Stimulated activated CD8-positive, alpha-beta memory T cell treated with anti-CD3 and anti-CD28 coated beads, Interleukin-2, amount 100 ng/mL, for 1 hour (primary cell): ENCODE data around the gene HELZ.

Experiments
- DNase-seq, 2 donors: peaks; one replicate each; pipeline ENCODE4 v3.0.0-alpha.2; 2020; ENCODE audit warnings: low read depth in 2 of 2

The HELZ gene

DNA sequence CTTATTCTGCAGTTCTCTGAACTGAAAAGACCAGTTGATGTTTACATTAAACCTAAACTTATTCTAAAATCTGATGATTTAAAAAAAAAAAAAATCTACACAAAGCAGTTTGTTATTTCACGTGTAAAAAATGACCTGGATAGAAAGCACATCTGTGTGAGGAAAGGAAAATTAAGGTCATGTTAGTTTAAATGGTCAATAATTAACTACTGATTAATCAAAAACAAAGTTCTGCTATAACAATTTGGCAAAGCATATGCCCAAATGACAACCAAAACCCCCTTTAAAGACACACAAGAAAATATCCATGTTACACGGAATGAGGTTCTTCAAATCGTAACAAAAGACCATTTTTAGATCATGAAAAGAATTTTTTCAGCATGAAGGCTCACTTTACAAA lies 170.2 kb downstream of the HELZ start:
- no peak for DNase-seq

DNA sequence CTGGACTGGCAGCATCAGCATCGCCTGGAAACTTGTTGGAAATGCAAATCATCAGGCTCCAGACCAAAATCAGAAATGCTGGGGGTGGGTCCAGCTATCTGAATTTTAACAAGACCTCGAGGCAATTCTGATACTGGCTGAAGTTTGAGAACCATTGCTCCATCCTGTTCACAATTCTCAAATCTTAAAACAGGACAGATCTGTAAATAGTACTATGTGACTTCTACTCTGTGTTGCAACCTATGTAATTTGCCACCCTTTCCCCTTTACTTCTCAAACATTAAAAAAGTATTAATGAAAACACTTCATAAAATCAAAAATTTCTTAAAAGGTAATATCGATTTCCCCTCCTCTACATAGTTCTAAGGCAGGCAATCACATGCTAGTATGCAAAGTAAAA lies 172.1 kb downstream of the HELZ start:
- no peak for DNase-seq

DNA sequence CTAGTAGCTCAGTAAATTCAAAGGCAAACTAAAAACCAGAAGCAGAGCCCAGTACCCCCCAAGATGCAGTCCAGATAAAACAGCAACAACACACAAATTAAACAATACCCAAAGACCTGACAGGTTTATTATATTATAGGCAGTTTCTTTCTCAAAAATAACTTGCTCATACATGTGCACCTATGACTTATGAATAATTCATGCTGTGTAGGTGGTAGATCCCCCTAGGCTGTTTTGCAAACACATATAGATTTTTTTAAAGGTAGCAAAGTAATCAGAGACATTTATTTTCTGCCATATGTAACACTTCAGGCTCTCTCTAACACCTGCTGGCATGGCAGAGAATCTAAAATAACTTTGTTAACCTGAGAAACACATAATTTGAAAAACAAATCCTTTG lies 173.4 kb downstream of the HELZ start:
- no peak for DNase-seq

DNA sequence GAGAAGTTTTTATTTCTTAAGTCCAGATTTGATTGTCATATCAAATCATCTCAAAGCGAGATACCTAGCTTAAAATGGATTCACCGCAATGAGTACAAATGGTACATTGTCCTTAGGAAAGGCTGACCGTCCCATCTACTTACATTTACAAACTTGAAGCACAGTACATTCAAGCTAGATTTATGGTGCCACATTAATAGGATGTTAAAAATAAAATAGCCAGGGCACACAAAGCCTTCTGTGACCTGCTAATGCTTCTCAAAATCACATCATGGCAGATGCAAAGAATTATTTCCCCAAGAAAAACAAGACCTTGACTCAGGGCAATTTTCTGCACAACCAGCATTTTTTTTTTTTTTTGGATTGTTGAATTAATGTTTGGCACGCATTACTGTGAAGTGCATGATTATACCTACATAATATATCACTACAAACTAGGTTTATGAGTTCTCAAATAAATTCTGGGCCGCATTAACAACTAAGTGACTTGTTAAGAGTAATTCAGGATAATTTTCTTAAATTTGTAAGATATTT lies 175.3 kb downstream of the HELZ start:
- no peak for DNase-seq

DNA sequence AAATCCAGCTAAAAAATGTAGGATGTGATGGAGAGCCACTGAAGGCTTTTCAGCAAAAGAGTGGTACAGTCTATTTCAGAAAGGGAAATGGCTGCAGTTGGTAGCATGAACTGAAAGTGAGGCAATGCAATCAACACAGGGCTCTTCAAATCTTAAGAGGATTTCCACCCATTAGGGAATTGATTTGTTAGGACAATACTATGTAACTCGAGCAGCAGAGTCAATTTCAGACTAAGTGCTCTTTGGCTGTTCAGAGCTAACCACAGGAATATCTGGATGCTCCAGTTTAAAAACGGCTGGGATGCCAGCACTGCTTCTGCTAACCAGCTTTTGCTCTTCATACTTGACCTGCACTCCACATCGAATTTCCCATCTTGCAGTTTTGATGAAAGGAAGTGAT lies 176.0 kb downstream of the HELZ start:
- DNase-seq, result no peak

DNA sequence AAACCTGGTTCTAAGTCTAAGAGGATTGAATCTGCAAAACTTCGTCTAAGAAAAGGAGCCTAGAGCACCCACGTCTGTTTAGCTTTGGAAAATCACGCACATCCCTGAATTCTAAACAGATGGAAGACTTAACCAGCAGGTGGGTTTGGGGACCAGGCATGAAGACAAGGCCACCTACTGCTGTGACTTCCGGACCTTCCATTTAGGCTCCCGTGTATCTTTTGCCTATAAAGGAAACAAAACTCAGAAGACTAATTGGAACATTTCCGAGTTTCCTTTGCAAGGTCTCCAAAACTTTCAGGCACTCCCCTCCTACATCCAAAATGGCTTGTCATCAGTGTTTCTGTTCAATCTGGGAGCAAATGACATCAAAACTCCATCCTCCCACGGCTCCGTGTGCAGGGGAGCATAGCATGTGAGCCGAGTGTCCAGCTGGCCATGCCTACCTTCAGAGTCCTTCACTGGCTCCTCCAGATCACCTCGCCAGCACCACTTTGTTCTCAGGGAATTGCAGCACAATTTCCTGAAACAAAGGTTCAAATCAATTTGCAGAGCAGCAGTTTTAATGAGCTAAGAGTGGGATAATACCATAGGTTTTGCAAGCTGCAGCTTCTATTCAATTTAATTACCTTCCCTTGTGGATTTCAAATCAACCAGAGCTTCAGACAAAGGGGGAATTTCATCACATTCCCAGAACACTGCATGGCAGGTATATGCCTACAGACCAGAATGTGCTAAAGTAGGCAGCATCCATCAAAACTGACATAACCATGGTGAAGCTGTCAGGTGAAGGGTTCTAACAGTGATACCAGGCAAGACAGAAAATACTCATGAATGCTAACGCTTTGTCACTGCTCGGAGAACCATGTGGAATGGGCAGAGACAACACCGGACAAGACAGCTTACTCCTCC lies 177.2 kb downstream of the HELZ start:
- no peak for DNase-seq

DNA sequence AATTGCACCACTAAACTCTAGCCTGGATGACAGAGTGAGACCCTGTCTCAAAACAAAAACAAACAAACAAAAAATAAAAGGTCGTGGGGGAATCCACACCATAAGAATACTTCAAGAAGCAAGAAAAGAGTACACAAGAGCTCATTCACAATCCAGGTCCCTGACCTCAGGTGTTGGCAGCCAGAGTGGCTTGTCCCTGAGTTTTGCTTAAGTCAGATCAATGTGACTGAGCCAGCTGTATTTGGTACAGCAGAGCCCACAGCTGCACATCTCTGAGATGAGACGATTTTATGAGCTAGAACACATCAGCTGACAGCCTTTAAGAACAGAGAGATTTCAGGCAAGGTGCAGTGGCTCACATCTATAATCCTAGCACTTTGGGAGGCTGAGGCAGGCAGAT lies 178.3 kb downstream of the HELZ start:
- DNase-seq, result no peak

DNA sequence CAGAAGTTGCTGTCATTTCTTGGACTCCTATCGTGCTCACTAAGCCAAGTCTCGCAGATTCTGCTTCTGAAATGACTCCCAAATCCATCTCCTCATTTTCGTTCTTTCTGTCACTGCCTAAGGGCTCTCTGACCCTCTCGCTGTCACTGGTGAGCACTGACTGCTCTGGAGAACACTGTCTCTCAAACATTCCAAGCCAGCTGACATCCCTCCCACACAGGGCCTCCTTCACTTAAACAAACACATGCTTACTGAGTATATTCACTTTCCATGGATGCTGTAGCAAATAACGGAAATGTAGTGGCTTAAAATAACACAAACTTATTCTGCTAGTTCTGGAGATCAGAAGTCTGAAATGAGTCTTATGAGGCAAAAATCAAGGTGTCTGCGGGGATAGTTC lies 181.9 kb downstream of the HELZ start:
- no peak for DNase-seq

DNA sequence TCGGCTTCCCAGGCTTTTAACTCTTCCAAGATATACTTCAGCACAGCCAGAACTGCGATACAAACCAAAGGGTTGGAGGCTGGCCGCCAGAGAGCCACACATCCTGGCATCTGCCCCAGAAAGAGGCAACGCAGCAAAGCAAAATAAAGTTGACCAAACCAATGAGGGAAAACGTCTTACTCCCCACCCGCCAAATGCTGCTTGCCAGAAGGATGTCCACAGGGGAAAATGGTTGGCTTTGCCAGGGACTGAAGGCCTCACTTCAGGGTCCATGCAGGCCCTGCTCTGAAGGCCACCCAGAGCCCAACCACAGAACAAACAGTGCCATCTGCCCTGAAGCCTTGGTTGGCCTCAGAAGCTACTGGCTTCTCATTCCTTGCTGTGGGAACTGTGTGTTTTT lies 185.6 kb downstream of the HELZ start:
- no peak for DNase-seq

DNA sequence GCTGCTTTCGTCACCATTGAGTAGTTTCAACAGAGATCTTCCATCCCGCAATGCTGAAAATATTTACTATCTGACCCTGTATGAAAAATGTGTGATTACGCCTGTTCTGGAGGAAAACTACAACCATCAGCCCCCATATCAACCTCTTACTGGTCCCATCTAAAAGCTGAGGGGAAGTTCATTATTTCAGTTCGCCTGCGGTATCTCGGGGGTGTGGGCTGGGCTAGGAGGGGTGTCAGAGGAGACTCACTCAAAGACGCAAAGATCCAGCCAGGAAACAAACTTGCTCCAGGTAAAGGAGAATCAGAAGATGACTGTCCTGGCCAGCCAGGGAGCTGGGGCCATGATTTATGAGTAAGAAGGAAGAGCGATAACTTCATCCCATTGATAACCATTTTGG lies 187.0 kb downstream of the HELZ start:
- DNase-seq, result no peak

DNA sequence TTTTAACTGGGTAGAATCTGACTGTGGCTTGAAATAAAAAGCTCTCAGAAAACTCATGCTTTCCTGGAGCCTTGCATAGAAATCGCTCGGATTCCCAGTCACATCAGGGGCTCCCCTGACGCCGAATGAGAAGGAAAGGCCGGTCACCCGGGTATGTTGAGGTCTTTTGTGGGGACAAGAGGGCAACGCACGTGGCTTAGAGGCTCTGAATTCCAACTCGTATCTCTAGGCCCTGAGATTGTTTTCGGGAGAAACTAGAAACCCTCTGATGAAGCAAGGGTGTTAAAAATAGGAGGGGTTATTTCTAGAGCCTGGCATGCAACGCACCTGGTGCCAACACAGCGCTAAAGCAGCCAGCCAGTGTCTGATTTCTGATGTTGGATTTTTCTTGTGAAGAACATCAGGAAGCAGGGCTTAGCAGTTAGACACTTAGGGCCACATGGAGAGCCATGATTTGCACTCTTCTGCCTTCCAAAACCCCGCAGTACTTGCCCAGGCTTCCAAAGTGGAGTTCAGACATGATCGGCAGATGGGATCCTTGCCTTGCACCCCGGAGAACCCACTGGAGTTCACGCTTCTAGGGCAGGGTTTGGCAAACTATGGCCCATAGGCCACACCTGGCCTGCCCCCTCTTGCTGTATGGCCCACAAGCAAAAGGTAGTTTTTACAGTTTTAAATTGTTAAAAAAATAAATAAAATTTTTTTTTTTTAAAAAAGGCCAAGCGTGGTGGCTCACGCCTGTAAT lies 188.1 kb downstream of the HELZ start:
- DNase-seq, result no peak

DNA sequence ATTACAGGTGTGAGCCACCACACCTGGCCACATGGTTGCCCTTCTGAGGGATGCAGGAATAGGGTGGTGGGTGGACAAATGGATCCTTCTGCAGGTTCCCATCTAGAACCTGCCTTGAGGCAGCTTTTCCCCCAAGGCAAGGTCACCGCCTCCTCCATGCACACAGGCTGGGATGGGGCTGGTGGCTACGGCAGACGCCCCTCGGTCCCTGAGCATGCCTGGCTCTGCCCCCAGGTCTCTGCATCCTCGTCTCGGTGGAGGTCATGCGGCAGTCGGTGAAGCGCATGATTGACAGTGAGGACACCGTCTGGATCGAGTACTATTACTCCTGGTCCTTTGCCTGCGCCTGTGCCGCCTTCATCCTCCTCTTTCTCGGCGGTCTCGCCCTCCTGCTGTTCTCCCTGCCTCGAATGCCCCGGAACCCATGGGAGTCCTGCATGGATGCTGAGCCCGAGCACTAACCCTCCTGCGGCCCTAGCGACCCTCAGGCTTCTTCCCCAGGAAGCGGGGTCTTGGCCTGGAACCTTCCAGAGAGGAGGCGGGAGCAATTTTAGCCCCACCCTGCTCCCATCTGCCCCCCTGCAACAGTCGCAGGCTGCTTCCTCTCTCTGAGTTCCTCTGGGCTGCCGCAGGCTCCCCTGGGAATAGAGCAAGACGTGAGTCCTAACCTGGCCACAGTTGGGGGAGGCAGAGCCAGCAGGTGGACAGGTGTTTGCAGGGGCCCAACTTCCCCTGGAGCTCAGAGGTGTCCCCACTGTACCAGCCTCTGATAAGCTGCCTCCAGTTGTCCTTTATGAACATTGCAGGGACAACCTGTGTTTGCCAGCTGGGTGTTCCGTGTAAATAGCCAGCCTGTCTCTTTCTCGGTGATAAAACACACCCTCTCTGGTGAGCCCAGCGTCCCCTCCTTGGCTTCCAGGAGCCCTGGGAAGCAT lies 188.9 kb downstream of the HELZ start:
- no peak for DNase-seq

DNA sequence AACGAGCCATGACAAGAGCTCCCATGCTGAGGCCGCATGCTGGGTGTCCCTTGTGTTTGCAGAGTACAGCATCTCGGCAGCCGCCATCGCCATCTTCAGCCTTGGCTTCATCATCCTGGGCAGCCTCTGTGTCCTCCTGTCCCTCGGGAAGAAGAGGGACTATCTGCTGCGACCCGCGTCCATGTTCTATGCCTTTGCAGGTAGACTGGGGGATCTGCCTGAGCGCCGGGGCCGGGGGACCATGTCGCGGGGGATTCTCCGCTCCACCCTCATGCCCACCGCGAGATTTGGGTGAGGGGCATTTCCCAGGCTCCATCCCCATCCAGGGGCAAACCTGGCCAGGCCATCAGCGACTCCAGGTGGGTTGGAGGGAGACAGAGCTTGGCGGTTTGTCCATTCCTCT lies 190.0 kb downstream of the HELZ start:
- DNase-seq, result no peak

DNA sequence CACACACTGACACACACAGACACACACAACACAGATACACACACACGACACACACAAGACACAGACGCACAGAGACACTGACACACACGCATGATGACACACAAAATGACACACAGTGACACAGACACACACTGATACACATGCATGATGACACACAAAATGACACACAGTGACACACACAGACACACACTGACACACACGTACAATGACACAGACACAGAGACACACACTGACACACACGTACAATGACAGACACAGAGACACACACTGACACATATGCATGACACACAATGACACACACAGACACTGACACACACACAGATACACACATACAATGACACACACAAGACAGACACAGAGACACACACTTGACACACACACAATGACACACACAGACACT lies 190.4 kb downstream of the HELZ start:
- DNase-seq, result no peak

DNA sequence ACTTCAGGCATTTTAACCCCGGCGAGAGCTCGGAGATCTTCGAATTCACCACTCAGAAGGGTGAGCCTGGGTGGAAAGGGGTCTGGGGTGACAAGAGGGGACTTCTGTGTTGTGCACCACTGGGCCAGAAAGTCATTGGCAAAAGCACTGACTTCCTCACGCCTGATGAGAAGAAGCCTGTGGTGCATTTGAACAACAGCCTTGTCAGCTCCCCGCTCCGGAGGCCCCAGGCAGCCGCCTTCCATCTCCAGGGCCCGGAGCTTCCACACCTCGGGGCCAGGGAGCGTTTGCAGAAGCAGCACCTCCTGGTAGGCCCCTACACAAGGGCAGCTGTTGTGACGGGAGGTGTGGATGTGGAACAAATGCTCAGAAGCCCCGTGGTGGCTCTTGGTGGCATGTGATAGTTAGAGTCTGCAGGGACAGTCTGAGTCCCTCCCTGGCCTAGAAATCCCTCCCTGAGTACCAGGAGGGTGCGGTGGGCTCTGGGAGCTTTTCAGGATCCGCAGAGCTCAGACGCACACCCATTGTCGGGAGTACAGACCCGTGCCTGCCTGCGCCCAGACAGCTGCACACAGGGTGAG lies 190.9 kb downstream of the HELZ start:
- no peak for DNase-seq

DNA sequence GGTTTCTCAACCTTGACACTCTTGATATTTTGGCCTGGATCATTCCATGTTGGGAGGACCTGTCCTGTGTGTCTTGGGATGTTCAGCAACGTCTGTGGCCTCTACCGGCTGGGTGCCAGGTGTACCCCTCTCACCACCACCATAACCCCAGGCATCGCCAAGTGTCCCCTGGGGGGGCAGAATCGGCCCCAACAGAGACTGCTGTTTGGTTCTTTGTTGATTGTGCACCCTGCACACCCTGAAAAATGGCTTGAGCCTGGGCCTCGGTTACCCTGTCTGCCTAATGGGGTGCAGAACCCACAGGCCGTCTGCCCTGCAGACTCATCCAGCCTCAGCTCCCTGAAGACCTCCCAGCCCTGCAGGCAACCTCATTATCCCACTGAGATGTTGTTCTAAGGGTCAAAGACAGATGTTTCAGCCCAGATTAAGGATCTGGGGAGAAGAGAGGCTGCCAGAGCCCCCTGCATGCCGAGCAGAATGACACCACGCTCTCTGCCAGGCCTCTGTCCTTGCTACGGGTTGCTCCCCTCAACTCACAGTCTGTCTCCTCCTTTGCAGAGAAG lies 191.5 kb downstream of the HELZ start:
- no peak for DNase-seq

DNA sequence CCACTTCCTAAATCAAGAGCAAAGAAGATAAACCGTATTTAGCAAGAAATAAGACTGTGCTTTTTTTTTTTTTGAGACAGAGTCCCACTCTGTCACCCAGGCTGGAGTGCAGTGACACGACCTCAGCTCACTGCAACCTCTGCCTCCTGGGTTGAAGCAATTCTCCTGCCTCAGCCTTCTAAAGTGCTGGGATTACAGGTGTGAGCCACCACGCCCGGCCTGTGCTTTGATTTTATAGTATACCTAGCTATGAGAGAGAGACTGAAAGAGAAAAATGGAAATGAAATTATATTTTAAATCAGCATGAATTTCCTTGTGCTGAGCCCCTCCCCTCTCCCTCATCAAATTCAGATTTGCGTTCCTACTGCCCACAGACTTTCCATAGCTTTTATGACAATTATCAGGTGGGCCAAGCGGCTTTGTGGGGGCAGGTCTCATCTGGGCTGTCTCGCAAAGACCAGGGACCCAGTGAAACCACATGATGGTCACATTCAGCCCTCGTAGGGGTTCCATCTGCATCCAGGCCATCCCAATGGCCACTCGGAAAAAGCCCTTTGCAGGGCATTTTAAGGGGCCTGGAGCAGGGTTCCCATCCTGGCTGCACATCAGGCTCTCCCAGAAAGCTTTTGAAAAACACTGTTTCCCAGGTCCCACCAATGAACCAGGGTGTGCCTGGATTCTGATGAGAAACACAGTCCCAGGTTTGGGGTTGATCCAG lies 192.1 kb downstream of the HELZ start:
- no peak for DNase-seq

DNA sequence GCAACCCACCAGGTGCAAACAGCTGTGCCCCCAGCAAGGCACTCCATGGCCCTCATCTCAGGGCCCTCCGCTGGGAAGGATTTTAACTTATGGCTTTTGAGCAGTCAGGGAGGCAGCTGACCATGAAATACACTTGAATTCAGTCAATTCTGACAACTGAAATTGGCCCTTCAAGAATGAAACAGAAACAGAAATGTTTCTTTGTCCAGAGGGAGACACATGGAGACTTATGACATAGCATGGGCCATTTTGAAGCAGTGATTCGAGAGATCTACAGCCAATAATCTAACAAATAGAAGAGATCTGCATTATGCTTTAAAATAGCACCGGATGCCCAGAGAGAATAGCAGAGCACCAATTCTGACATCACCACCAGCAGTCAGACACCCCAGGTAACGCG lies 193.2 kb downstream of the HELZ start:
- no peak for DNase-seq

DNA sequence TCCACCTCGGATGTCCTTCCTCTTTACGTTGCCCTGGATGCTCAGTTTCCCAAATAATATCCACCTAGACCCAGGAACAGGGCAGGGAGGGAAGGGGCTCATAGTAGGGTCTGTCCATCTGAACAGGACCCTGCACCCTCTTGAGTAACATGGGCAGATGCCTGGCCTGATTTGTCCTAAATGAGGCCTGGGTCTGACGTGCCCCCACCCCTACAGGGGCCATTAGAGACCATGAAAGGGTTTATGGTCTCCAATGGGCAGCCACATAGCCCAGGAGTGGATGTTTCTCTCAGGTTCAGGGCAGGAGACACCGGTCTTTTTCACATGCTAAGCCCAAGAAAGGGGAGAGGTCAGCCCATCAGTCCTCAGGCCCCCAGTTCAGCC lies 193.8 kb downstream of the HELZ start:
- no peak for DNase-seq

DNA sequence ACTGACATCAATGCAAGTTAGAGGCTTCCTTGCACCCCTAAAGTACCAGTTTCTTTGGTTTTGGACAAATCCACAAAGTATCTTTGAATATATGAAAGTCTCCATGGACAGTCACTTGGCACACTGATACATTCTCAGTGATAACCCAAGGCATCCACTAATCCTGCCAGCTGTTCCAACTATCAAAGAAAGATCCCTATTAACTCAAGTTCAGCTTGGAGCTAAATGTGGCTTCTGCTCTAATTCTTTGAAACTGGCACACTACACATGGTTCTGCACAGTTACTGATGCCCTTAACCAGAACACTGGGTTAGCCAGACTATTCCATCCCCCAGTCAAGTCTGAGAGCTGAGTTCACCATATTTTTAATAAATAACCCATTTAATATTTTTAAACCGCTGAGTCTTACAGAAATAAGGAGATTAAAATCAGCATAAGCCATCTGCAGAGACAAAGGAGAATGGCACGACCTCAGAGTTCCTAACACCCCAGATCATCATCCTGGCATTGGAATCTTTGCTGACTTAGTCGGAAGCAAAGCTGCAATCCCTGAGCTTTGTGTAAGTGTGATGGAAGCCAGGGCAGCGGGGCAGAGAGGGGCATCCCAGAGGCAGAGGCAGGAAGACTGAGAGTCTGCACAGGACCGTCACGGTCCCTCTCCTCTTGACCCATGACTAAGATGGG lies 194.4 kb downstream of the HELZ start:
- DNase-seq, result no peak
